ENCODE data around the gene BBS1. TPM values are rescaled to one million over a fixed set of nuclear protein-coding genes. Genes with fewer than 3 reads are reported as not detected.

The BBS1 gene
- total RNA-seq, 4 donors from 2014 or later, result 83.2 to 200 (median 165) TPM

DNA sequence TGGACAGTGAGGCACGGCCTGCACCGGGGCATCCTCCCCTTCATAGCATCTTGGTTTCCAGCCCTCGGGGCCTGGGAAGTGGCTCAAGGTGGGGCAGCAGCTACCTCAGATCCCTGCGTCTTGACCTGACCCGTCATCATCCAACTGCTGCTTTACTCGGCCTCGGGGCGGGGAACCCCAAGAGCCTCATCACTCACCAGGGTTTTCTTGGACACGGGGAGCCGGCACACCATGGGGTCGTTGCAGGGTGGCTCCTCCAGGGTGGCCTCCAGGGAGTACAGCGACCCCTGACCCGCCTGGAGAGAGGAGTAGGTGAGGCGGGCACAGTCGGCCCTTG lies 57.3 kb downstream of the BBS1 start:
- H3K36me3 ChIP-seq, result no peaks in the 10 kb centered on the region
- no peaks in the 10 kb centered on the region for H3K27me3 ChIP-seq
- H3K9me3 ChIP-seq, result no peaks in the 10 kb centered on the region
- DNase-seq, result no peak
- intact Hi-C loops (cut with DNase I), result no loop called here
- no peak for TF ChIP-seq POLR2A (IDR thresholded peaks at IDR 0.05)
- TF ChIP-seq, protein P1, sequence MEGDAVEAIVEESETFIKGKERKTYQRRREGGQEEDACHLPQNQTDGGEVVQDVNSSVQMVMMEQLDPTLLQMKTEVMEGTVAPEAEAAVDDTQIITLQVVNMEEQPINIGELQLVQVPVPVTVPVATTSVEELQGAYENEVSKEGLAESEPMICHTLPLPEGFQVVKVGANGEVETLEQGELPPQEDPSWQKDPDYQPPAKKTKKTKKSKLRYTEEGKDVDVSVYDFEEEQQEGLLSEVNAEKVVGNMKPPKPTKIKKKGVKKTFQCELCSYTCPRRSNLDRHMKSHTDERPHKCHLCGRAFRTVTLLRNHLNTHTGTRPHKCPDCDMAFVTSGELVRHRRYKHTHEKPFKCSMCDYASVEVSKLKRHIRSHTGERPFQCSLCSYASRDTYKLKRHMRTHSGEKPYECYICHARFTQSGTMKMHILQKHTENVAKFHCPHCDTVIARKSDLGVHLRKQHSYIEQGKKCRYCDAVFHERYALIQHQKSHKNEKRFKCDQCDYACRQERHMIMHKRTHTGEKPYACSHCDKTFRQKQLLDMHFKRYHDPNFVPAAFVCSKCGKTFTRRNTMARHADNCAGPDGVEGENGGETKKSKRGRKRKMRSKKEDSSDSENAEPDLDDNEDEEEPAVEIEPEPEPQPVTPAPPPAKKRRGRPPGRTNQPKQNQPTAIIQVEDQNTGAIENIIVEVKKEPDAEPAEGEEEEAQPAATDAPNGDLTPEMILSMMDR (IDR thresholded peaks at IDR 0.05), result no peak
- 87 to 89% methylated on average over 4 to 7 of the region's 15 CpGs for WGBS, 2 donors
- peaks cover 3 to 32% of the 10 kb centered on the region in 2 donors for H3K4me1 ChIP-seq
- H3K4me3 ChIP-seq (replicated peaks in 1 of 3), result peak overlapping the region in 1 of 3 donors; percentile 64
- H3K27ac ChIP-seq, result no peak overlapping the region

DNA sequence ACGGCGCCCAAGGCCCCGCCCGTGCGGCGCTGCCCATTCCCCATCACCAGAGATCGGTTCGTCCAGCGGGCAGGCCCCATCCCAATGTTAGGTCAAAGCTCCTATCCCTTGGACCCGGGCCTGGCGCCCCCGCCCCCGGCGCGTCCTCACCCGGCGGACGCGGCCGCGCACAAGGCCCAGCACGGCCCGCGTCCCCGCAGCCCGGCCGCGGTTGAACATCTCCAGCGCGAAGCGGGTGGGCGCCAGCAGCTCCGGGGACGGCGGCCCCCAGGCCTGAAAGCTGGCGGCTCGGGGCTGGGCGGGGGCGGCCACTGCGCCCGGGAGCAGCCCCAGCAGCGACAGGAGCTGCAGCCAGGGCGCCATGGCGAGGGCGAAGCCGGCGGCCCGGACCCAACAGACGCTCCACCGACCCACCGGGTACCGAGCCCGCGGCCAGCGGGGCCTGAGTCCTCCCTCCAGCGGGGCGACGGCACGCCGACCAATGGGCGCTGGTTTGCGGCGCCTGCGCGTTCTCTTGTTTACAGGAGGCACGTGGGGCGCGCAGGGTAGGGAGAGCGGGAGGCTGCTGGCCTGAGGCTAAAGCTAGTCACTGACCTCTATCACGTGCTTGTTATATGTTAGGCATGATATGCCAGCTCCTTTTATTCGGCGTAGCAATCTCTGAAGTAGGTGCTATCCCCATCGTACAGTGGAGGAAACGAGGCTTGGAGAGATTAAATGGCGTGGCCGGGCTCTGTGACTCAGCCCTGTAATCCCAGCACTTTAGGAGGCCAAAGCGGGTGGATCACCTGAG lies 57.9 kb downstream of the BBS1 start, which contains the start of gene CTSF:
Gene CTSF (minus strand): TSS at position 483 of the 793 bp plus-strand sequence. CDS start 120 bp downstream, at position 363.
- Histone ChIP-seq H3K9me3 (no peaks in the 10 kb centered on the region), H3K27me3 (no peaks in the 10 kb centered on the region), H3K36me3 (no peaks in the 10 kb centered on the region), H3K4me1 (peaks cover 3 to 32% of the 10 kb centered on the region in 2 donors), H3K4me3 (replicated peaks in 1 of 3) (peak within 1 kb of the TSS; percentile 10 to 64 (median 47)), H3K27ac (no peak within 1 kb of the TSS)
- TF ChIP-seq POLR2A (IDR thresholded peaks at IDR 0.05), result peak in 1 of 2 donors; percentile 9
- TF ChIP-seq, protein P1 (IDR thresholded peaks at IDR 0.05), result no peak
- DNase-seq, result peak; percentile 69 to 77
- 12 to 26% methylated on average over 11 to 27 of the region's 77 CpGs for WGBS, 2 donors
- intact Hi-C loops (cut with DNase I), result no loop called here

DNA sequence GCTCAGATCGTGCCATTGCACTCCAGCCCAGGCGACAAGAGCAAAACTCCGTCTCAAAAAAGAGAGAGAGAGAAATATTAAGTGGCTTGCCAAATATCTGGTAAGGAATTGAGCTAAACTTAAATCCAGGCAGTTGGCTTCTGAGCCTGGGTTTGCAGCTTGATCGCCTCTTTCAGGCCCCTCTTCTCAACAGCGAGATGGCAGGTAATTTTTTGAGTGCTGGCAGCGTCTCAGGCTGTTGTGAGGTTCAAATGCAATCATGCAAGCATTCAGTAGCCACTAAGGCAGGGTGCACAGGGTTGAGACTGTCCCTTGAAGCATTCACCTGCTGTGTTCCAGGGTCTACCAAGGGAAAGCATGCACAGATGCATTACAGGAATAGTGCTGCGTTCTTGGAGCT lies 58.6 kb downstream of the BBS1 start:
- no peak for TF ChIP-seq POLR2A (IDR thresholded peaks at IDR 0.05)
- TF ChIP-seq, protein P1 (IDR thresholded peaks at IDR 0.05), result no peak
- 58 to 68% methylated on average over 7 of the region's 7 CpGs for WGBS, 2 donors
- Histone ChIP-seq H3K4me3 (replicated peaks in 1 of 3) (no peak overlapping the region), H3K36me3 (no peaks in the 10 kb centered on the region), H3K9me3 (no peaks in the 10 kb centered on the region), H3K27me3 (no peaks in the 10 kb centered on the region), H3K27ac (no peak overlapping the region), H3K4me1 (peaks cover 3 to 32% of the 10 kb centered on the region in 2 donors)
- intact Hi-C loops (cut with DNase I), result no loop called here
- DNase-seq, result no peak

DNA sequence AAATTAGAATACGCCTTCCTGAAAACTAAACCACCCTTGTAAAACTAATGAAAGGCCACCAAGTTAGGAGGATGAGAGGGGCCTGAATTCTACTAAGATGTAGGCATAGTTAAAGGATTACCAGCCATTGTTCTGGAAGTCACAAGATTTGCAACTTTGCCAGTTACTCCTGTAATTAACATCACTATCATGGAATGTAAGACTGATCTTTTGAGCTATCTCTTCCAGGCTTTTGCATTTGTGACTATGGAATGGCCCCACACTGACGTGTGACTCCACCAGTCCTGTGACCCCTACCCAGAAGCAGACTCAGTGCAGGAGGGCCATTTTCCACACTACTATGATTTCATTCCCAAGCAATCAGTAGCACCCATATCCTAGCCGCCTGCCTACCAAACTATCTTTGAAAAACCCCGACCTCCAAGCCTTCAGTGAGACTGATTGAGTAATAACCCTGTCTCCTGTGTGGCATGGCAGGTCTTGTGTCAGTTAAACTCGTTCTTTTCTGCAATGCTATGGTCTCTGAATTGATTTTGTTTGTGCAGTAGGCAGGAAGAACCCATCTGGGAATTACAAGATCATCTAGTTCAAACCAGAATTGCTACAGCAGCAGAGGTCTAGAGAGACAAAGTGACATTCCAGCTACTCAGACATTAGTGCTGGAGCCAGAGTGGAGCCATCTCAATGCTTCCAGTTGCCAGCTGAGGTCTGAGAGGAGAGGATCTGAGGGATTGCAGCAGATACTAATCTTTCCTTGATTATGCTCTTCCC lies 59.8 kb downstream of the BBS1 start:
- Histone ChIP-seq H3K36me3 (no peaks in the 10 kb centered on the region), H3K4me1 (peaks cover 3 to 32% of the 10 kb centered on the region in 2 donors), H3K27me3 (no peaks in the 10 kb centered on the region), H3K9me3 (no peaks in the 10 kb centered on the region), H3K4me3 (replicated peaks in 1 of 3) (no peak overlapping the region), H3K27ac (peak overlapping the region in 2 of 3 donors; percentile 4 to 11)
- peak in 1 of 2 donors; percentile 40 for DNase-seq
- intact Hi-C loops (cut with DNase I), result no loop called here
- TF ChIP-seq POLR2A (IDR thresholded peaks at IDR 0.05), result no peak
- TF ChIP-seq, protein P1 (IDR thresholded peaks at IDR 0.05), result no peak
- WGBS, 2 donors, result 53 to 59% methylated on average over 5 of the region's 5 CpGs

DNA sequence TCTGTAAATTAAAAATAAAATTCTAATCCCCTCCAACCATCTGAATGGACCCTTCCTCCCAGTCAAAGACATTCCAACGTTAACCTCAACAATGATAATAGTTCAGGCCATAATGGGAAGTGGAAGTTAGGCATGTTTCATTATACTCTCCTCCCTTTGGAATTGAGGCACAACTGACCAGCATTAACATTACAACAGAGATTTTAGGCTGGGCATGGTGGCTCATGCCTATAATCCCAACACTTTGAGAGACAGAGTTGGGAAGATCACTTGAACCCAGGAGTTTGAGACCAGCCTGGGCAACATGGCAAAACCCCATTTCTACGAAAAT lies 60.4 kb downstream of the BBS1 start:
- Histone ChIP-seq H3K9me3 (no peaks in the 10 kb centered on the region), H3K4me1 (peaks cover 3 to 32% of the 10 kb centered on the region in 2 donors), H3K4me3 (replicated peaks in 1 of 3) (no peak overlapping the region), H3K36me3 (no peaks in the 10 kb centered on the region), H3K27ac (no peak overlapping the region), H3K27me3 (no peaks in the 10 kb centered on the region)
- TF ChIP-seq POLR2A (IDR thresholded peaks at IDR 0.05), result no peak
- TF ChIP-seq, protein P1 (IDR thresholded peaks at IDR 0.05), result no peak
- no peak for DNase-seq
- WGBS, 2 donors, result 55 to 59% methylated on average over 2 of the region's 2 CpGs
- intact Hi-C loops (cut with DNase I), result no loop called here
